ENCODE data around the gene RNF223. TPM values are rescaled to one million over a fixed set of nuclear protein-coding genes. Genes with fewer than 3 reads are reported as not detected.

The RNF223 gene
- total and polyA plus RNA-seq, 2 experiments from 2014 or later: 0.43 to 0.88 TPM

- Histone ChIP-seq H2AFZ (no peak overlapping the region), H3K27ac (no peak overlapping the region), H4K20me1 (ENCODE audit: insufficient read depth, poor library complexity, severe bottlenecking) (peaks cover 43% of the 10 kb centered on the region), H3K4me1 (ENCODE audit: insufficient read depth) (peaks cover 14% of the 10 kb centered on the region), H3K4me3 (no peak overlapping the region), H3K79me2 (peaks cover 4% of the 10 kb centered on the region), H3K27me3 (no peaks in the 10 kb centered on the region), H3K9me3 (ENCODE audit: low read depth) (no peaks in the 10 kb centered on the region), H3K36me3 (replicated peaks; ENCODE audit: insufficient read depth, low read depth) (no peaks in the 10 kb centered on the region), H3K4me2 (no peak overlapping the region), H3K9me2 (replicated peaks; ENCODE audit: insufficient read depth) (no peaks in the 10 kb centered on the region)
- WGBS (ENCODE audit: low lambda C conversion rate, missing lambda C conversion rate): 71% methylated on average over 37 of the region's 60 CpGs
- TF ChIP-seq, protein P1, sequence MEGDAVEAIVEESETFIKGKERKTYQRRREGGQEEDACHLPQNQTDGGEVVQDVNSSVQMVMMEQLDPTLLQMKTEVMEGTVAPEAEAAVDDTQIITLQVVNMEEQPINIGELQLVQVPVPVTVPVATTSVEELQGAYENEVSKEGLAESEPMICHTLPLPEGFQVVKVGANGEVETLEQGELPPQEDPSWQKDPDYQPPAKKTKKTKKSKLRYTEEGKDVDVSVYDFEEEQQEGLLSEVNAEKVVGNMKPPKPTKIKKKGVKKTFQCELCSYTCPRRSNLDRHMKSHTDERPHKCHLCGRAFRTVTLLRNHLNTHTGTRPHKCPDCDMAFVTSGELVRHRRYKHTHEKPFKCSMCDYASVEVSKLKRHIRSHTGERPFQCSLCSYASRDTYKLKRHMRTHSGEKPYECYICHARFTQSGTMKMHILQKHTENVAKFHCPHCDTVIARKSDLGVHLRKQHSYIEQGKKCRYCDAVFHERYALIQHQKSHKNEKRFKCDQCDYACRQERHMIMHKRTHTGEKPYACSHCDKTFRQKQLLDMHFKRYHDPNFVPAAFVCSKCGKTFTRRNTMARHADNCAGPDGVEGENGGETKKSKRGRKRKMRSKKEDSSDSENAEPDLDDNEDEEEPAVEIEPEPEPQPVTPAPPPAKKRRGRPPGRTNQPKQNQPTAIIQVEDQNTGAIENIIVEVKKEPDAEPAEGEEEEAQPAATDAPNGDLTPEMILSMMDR (IDR thresholded peaks at IDR 0.05; ENCODE audit: poor library complexity): no peak
- TF ChIP-seq EZH2 (IDR thresholded peaks at IDR 0.05; ENCODE audit: borderline replicate concordance): no peak
- TF ChIP-seq EZH2phosphoT487 (IDR thresholded peaks at IDR 0.05; ENCODE audit: low read depth, severe bottlenecking, unreplicated experiment): no peak
- no peak for DNase-seq (ENCODE audit: low spot score)
These were observed 33.0 kb downstream of the RNF223 start for GRCh38 chr1:1041092-1041523.

GRCh38 chr1:1040004-1040991, 33.8 kb downstream of the RNF223 start:
- no peak overlapping the region for H3K4me3 ChIP-seq
- no peaks in the 10 kb centered on the region for H3K27me3 ChIP-seq
- peaks cover 14% of the 10 kb centered on the region for H3K4me1 ChIP-seq (ENCODE audit: insufficient read depth)
- peaks cover 48% of the 10 kb centered on the region for H4K20me1 ChIP-seq (ENCODE audit: insufficient read depth, poor library complexity, severe bottlenecking)
- peak overlapping the region; percentile 95 for H3K4me2 ChIP-seq
- no peak overlapping the region for H3K27ac ChIP-seq
- peaks cover 4% of the 10 kb centered on the region for H3K79me2 ChIP-seq
- WGBS (ENCODE audit: low lambda C conversion rate, missing lambda C conversion rate): 11% methylated on average over 62 of the region's 99 CpGs
- DNase-seq (ENCODE audit: low spot score): peak; percentile 91
- no peaks in the 10 kb centered on the region for H3K36me3 ChIP-seq (replicated peaks; ENCODE audit: insufficient read depth, low read depth)
- no peaks in the 10 kb centered on the region for H3K9me3 ChIP-seq (ENCODE audit: low read depth)
- no peak overlapping the region for H2AFZ ChIP-seq
- no peak for TF ChIP-seq EZH2 (IDR thresholded peaks at IDR 0.05; ENCODE audit: borderline replicate concordance)
- TF ChIP-seq, protein P1 (IDR thresholded peaks at IDR 0.05; ENCODE audit: poor library complexity): peak; percentile 12
- H3K9me2 ChIP-seq (replicated peaks; ENCODE audit: insufficient read depth): no peaks in the 10 kb centered on the region

DNA sequence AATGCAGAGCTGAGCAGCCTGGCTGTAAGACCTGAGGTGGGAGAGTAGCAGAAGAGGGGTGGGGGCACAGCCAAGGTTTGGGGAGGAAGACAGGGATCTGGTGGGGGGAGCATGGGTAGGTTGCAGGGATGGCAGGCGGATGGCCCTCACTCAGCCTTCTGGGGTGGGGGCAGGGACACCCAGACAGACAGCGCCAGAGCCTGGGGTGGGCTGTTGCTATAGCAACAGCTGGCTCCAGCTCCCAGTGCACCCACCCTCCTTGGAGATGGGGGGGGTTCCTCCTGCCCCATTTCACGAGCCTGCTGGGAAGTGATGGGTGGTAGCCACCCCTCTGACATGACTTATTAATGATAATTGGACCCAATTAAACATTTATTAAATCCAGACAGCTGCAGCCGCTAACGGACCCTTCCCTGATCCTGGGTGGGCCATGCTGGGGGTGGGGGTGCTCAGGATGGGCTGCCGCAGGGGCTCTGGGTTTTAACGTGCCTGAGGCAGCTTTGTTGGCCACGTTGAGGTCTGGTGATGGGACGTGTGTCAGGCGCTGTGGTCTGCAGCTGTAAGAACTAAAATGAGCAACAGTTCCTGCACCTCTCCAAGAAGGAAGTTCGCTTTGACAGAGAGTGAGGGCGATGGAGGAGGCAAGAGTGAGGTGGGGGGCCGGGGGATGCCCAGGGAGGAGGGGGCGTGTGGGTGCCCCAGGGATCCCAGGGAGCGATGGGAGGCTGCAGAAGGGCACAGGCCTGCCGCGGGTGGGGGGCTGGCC, 34.8 kb downstream of the RNF223 start:
- no peaks in the 10 kb centered on the region for H3K36me3 ChIP-seq (replicated peaks; ENCODE audit: insufficient read depth, low read depth)
- no peak overlapping the region for H2AFZ ChIP-seq
- no peak for TF ChIP-seq EZH2 (IDR thresholded peaks at IDR 0.05; ENCODE audit: borderline replicate concordance)
- TF ChIP-seq, protein P1 (IDR thresholded peaks at IDR 0.05; ENCODE audit: poor library complexity): no peak
- no peak for TF ChIP-seq EZH2phosphoT487 (IDR thresholded peaks at IDR 0.05; ENCODE audit: low read depth, severe bottlenecking, unreplicated experiment)
- no peaks in the 10 kb centered on the region for H3K9me2 ChIP-seq (replicated peaks; ENCODE audit: insufficient read depth)
- H3K4me3 ChIP-seq: no peak overlapping the region
- no peaks in the 10 kb centered on the region for H3K9me3 ChIP-seq (ENCODE audit: low read depth)
- H4K20me1 ChIP-seq (ENCODE audit: insufficient read depth, poor library complexity, severe bottlenecking): peaks cover 56% of the 10 kb centered on the region
- peaks cover 5% of the 10 kb centered on the region for H3K79me2 ChIP-seq
- DNase-seq (ENCODE audit: low spot score): no peak
- 61% methylated on average over 12 of the region's 17 CpGs for WGBS (ENCODE audit: low lambda C conversion rate, missing lambda C conversion rate)
- H3K4me1 ChIP-seq (ENCODE audit: insufficient read depth): peaks cover 16% of the 10 kb centered on the region
- peak overlapping the region; percentile 95 for H3K4me2 ChIP-seq
- no peak overlapping the region for H3K27ac ChIP-seq
- H3K27me3 ChIP-seq: peaks cover 2% of the 10 kb centered on the region
